ENCODE data around the gene FKBP1A.

The FKBP1A gene

DNA sequence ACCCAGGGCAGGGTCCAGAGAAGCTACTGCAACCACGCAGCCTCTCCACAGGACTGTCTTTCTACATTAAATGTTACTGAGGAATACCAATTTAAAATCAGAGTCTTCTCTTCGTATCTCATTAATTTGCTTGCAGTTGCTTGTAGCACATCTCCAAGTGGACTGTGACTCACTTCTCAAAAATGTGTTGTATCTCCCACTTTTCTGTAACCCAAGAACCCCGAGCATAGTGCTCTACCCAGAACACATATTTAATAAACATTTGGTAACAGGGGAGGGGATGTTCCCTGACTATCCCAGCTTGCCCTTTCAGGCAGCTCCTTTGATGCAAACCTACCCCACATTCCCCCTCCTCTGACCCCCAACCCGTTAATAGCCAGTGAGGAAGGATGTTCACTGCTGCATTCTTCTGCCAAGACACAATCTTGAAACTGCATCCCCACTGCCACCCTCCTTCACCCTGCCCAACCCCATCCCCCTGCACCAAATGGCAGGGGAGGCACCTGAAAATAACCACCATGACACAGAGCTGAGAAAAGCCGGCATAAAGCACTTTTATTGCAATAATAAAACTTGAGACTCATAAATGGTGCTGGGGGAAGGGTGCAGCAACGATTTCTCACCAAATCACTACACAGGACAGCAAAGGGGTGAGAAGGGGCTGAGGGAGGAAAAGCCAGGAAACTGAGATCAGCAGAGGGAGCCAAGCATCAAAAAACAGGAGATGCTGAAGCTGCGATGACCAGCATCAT is 24.2 kb downstream of the FKBP1A start:
- TF ChIP-seq, protein P1, sequence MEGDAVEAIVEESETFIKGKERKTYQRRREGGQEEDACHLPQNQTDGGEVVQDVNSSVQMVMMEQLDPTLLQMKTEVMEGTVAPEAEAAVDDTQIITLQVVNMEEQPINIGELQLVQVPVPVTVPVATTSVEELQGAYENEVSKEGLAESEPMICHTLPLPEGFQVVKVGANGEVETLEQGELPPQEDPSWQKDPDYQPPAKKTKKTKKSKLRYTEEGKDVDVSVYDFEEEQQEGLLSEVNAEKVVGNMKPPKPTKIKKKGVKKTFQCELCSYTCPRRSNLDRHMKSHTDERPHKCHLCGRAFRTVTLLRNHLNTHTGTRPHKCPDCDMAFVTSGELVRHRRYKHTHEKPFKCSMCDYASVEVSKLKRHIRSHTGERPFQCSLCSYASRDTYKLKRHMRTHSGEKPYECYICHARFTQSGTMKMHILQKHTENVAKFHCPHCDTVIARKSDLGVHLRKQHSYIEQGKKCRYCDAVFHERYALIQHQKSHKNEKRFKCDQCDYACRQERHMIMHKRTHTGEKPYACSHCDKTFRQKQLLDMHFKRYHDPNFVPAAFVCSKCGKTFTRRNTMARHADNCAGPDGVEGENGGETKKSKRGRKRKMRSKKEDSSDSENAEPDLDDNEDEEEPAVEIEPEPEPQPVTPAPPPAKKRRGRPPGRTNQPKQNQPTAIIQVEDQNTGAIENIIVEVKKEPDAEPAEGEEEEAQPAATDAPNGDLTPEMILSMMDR (conservative IDR thresholded peaks at IDR 0.05; ENCODE audit: low read depth, low read length): no peak
- H3K4me2 ChIP-seq: no peak overlapping the region
- no peaks in the 10 kb centered on the region for H3K79me2 ChIP-seq (ENCODE audit: insufficient read depth, low read depth)
- no peak overlapping the region for H3K27ac ChIP-seq
- H3K4me1 ChIP-seq (ENCODE audit: low read depth, poor library complexity, severe bottlenecking): peaks cover 26% of the 10 kb centered on the region
- H3K36me3 ChIP-seq (ENCODE audit: insufficient read depth): no peaks in the 10 kb centered on the region
- no peaks in the 10 kb centered on the region for H3K27me3 ChIP-seq (ENCODE audit: insufficient read depth, low read depth)
- no peak overlapping the region for H3K4me3 ChIP-seq (IDR thresholded peaks at IDR 0.05; ENCODE audit: insufficient read depth, low read depth, low read length)
- no peak overlapping the region for H2AFZ ChIP-seq (ENCODE audit: low read depth)
- no peak overlapping the region for H3K9ac ChIP-seq
- H4K20me1 ChIP-seq (ENCODE audit: insufficient read depth): no peaks in the 10 kb centered on the region

DNA sequence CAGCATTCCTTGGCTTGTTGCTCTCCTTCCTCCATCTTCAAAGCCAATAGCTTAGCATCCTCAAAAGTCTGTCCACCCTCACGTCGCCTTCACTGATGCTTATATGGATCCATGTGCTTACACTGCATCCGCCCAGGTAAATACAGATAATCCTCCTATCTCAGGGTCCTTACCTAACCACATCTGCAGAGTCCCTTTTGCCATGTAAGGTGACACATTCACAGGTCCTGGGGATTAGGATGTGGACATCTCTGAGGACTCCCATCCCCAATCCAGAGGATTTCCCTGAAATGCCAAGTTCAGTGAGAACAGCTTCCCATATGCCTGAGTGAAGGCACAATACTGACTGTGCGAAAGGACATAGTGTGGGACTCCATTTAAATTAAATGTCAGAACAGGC is 25.4 kb downstream of the FKBP1A start:
- Histone ChIP-seq H3K4me3 (IDR thresholded peaks at IDR 0.05; ENCODE audit: insufficient read depth, low read depth, low read length) (no peak overlapping the region), H3K36me3 (ENCODE audit: insufficient read depth) (no peaks in the 10 kb centered on the region), H2AFZ (ENCODE audit: low read depth) (no peak overlapping the region), H3K9ac (no peak overlapping the region), H3K27me3 (ENCODE audit: insufficient read depth, low read depth) (no peaks in the 10 kb centered on the region), H3K4me2 (no peak overlapping the region), H3K79me2 (ENCODE audit: insufficient read depth, low read depth) (no peaks in the 10 kb centered on the region), H3K4me1 (ENCODE audit: low read depth, poor library complexity, severe bottlenecking) (peaks cover 19% of the 10 kb centered on the region), H4K20me1 (ENCODE audit: insufficient read depth) (no peaks in the 10 kb centered on the region), H3K27ac (no peak overlapping the region)
- TF ChIP-seq, protein P1 (conservative IDR thresholded peaks at IDR 0.05; ENCODE audit: low read depth, low read length): no peak

DNA sequence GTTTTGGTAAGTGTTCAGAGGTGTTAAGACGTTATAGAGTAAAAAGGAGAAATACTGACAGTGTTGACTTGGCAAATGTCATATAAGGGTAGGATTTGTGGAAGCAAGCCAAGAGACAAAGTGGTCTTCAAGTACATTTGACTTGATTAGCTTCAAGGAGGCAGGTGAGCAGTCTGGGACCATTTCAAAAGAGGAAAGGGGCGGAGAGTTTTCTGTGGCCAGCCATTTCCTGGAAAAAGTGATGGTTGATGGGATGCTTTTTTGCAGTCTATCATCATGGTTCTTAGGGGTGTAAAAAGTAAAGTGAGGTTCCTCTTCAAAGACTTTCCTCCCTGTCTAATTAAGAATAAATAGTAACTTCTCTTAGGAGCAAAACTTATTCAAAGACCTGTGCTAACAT is 28.7 kb downstream of the FKBP1A start:
- no peaks in the 10 kb centered on the region for H4K20me1 ChIP-seq (ENCODE audit: insufficient read depth)
- H3K79me2 ChIP-seq (ENCODE audit: insufficient read depth, low read depth): no peaks in the 10 kb centered on the region
- H2AFZ ChIP-seq (ENCODE audit: low read depth): no peak overlapping the region
- no peak overlapping the region for H3K4me2 ChIP-seq
- H3K9ac ChIP-seq: no peak overlapping the region
- TF ChIP-seq, protein P1 (conservative IDR thresholded peaks at IDR 0.05; ENCODE audit: low read depth, low read length): no peak
- H3K27ac ChIP-seq: no peak overlapping the region
- no peaks in the 10 kb centered on the region for H3K27me3 ChIP-seq (ENCODE audit: insufficient read depth, low read depth)
- H3K4me3 ChIP-seq (IDR thresholded peaks at IDR 0.05; ENCODE audit: insufficient read depth, low read depth, low read length): no peak overlapping the region
- no peaks in the 10 kb centered on the region for H3K4me1 ChIP-seq (ENCODE audit: low read depth, poor library complexity, severe bottlenecking)
- no peaks in the 10 kb centered on the region for H3K36me3 ChIP-seq (ENCODE audit: insufficient read depth)

DNA sequence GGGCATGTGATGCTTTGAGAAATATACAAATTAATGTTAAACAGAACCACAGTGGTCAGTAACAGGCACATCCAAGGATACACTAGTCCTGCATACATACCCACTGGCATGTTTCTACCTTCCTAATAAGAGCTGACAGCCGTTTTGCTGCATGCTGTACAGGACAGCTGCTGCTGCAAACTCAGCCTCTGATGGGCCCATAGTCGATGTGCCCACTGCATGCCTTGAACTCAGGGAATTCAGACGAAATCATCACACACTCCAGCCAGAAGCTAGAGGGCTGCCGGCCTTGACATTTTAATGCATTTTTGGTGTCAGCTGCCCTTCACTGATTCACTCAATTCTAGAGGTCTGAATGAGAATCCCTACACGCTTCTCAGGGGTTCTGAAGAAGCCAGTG is 29.3 kb downstream of the FKBP1A start:
- Histone ChIP-seq H3K27me3 (ENCODE audit: insufficient read depth, low read depth) (no peaks in the 10 kb centered on the region), H4K20me1 (ENCODE audit: insufficient read depth) (no peaks in the 10 kb centered on the region), H3K36me3 (ENCODE audit: insufficient read depth) (no peaks in the 10 kb centered on the region), H3K4me3 (IDR thresholded peaks at IDR 0.05; ENCODE audit: insufficient read depth, low read depth, low read length) (no peak overlapping the region), H3K27ac (no peak overlapping the region), H2AFZ (ENCODE audit: low read depth) (no peak overlapping the region), H3K9ac (no peak overlapping the region), H3K4me2 (no peak overlapping the region), H3K79me2 (ENCODE audit: insufficient read depth, low read depth) (no peaks in the 10 kb centered on the region), H3K4me1 (ENCODE audit: low read depth, poor library complexity, severe bottlenecking) (no peaks in the 10 kb centered on the region)
- TF ChIP-seq, protein P1 (conservative IDR thresholded peaks at IDR 0.05; ENCODE audit: low read depth, low read length): no peak
